Tibial nerve (tissue), 4 donors: ENCODE measurements around the gene ORM1.

Experiments
- EP300 ChIP-seq, 2 donors: sonication (generic); formaldehyde crosslinking; IDR thresholded peaks; one replicate each; pipeline ENCODE4 v1.6.1; 2017; ENCODE audit warnings: antibody characterized with exemption in 2 of 2, mild to moderate bottlenecking in 1 of 2
- POLR2A ChIP-seq, 2 donors: fragments of 450-650 bp; IDR thresholded peaks; one replicate each; pipeline ENCODE4 v1.6.1; 2017; ENCODE audit warnings: antibody characterized with exemption in 2 of 2, mild to moderate bottlenecking in 2 of 2, moderate library complexity in 2 of 2
- TF ChIP-seq, protein P1 (sequence below), 5 experiments: fragments of 200-600 bp in 3 of 5; fragments of 450-650 bp in 2 of 5; sonication (generic) in 3 of 5; IDR thresholded peaks; one replicate each; pipeline ENCODE4 v1.5.1; 2016 to 2019; ENCODE audit warnings: antibody characterized with exemption in 5 of 5, mild to moderate bottlenecking in 3 of 5, moderate library complexity in 2 of 5

DNA sequence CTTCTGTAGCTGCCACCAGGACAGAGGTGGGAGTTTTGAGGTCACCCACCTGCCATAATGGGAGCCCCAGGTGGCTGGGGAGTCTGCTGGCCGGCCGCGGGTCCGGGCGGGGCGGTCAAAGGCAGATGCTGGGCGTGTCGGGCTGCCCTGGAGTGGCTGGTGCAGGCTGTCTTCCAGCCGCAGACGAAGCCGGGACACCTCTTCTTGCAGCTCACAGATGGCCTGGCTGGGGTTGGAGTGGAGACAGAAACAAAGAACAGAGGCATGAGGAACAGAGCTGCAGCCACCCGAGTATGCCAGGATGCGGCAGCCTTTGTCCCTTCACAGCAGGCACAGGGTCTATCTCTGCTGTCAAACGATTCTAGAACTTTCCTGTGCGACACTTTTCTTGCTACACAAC is 24.8 kb downstream of the ORM1 start:
- TF ChIP-seq, protein P1, sequence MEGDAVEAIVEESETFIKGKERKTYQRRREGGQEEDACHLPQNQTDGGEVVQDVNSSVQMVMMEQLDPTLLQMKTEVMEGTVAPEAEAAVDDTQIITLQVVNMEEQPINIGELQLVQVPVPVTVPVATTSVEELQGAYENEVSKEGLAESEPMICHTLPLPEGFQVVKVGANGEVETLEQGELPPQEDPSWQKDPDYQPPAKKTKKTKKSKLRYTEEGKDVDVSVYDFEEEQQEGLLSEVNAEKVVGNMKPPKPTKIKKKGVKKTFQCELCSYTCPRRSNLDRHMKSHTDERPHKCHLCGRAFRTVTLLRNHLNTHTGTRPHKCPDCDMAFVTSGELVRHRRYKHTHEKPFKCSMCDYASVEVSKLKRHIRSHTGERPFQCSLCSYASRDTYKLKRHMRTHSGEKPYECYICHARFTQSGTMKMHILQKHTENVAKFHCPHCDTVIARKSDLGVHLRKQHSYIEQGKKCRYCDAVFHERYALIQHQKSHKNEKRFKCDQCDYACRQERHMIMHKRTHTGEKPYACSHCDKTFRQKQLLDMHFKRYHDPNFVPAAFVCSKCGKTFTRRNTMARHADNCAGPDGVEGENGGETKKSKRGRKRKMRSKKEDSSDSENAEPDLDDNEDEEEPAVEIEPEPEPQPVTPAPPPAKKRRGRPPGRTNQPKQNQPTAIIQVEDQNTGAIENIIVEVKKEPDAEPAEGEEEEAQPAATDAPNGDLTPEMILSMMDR (IDR thresholded peaks at IDR 0.05) = no peak
- TF ChIP-seq EP300 (IDR thresholded peaks at IDR 0.05) (no peak), POLR2A (IDR thresholded peaks at IDR 0.05) (no peak)
